Stimulated activated CD8-positive, alpha-beta memory T cell treated with anti-CD3 and anti-CD28 coated beads, Interleukin-7, amount 100 ng/mL, for 48 hours (primary cell): Measurements from ENCODE around the gene DRP2.
"Not testable (repeated sequence)": the region's sequence is repeated elsewhere in the genome, so short reads cannot be mapped to it uniquely, and the experiment has no call there.

Source experiments
- DNase-seq, 2 donors: peaks; one replicate each; pipeline ENCODE4 v3.0.0-alpha.2; 2020; ENCODE audit warnings: low read depth in 1 of 2; ENCODE audit errors: extremely low read depth in 1 of 2

The DRP2 gene

GRCh38 chrX:101237041-101237440 is 17.5 kb downstream of the DRP2 start:
- no peak for DNase-seq

GRCh38 chrX:101241531-101241930 is 21.9 kb downstream of the DRP2 start:
- no peak for DNase-seq

GRCh38 chrX:101252634-101253033 is 33.0 kb downstream of the DRP2 start:
- DNase-seq = no peak

GRCh38 chrX:101257448-101258258 is 38.1 kb downstream of the DRP2 start:
- DNase-seq = no peak

- no peak for DNase-seq
Observed at GRCh38 chrX:101258259-101258581, 38.6 kb downstream of the DRP2 start.

- no peak for DNase-seq
Observed at GRCh38 chrX:101260435-101260834, 40.8 kb downstream of the DRP2 start.

- no peak for DNase-seq
Observed at GRCh38 chrX:101262590-101262989, 43.0 kb downstream of the DRP2 start.

GRCh38 chrX:101263766-101264165 is 44.2 kb downstream of the DRP2 start:
- no peak for DNase-seq

- DNase-seq = no peak
Observed at GRCh38 chrX:101265869-101266428, 46.4 kb downstream of the DRP2 start.

GRCh38 chrX:101274198-101274597 is 54.6 kb downstream of the DRP2 start:
- no peak for DNase-seq

GRCh38 chrX:101276238-101276637 is 56.7 kb downstream of the DRP2 start:
- DNase-seq = no peak

GRCh38 chrX:101287402-101287801 is 67.8 kb downstream of the DRP2 start:
- no peak for DNase-seq

- no peak for DNase-seq
Observed at GRCh38 chrX:101290957-101291603, 71.5 kb downstream of the DRP2 start, which contains the start of gene TAF7L. Gene TAF7L, minus strand, starts transcription at chrX:101291334. Its CDS starts 3,791 bp downstream, at chrX:101287543.

- DNase-seq = not testable (repeated sequence)
Observed at GRCh38 chrX:101295603-101296002, 76.0 kb downstream of the DRP2 start.

- no peak for DNase-seq
Observed at GRCh38 chrX:101303790-101304189, 84.2 kb downstream of the DRP2 start.
